Measurements from ENCODE around the gene GFRA4.
A peak's percentile ranks its signal among the peaks of the same experiment; 100 is the strongest.

GFRA4 gene

DNA sequence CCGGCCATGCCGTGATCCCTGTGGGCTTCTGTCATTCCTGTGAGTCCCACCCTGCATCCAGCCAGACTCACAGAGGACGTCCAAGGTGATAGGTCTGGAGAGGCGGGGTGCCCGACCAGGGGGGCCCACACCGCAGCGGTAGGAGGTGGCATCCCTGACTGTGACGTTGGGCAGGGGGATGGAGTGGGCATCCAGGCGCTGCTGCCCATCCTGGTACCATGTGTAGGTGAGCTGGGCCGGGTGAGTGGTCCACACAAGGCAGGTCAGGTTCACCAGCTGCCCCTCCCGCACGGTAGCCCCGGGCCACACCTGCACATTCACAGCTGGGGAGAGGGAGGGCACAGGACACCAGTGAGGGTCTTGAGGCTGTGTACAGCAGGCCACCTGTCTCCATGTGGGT is 30.2 kb upstream of the GFRA4 start:
- DNase-seq, result no peak

DNA sequence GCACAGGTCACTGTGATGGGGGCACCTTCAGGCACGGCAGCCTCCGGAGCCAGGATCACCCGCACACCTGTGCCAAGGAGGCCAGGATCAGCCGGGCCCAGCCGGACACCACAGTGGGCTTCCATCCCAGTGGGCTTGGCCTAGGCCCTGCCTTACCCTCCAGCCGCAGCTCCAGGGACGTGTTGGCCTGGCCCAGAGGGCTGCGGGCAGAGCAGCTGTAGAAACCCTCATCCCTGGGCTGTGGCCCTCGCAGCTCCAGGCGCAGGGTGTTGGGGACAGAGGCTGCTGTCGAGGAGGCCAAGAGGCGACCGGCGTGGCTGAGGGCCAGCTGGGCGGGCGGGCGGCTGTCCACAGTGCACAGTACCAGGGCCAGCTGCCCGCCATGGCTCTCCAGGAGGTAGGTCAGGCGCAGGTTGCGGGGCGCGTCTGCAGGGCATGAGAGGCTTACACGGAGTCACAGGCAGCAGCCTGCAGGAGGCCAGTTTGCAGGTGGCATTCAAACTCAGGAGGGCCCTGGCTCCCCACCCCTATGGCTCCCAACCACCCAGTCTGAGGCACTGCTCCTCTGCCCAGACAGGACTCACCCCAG is 29.6 kb upstream of the GFRA4 start:
- no peak for DNase-seq

DNA sequence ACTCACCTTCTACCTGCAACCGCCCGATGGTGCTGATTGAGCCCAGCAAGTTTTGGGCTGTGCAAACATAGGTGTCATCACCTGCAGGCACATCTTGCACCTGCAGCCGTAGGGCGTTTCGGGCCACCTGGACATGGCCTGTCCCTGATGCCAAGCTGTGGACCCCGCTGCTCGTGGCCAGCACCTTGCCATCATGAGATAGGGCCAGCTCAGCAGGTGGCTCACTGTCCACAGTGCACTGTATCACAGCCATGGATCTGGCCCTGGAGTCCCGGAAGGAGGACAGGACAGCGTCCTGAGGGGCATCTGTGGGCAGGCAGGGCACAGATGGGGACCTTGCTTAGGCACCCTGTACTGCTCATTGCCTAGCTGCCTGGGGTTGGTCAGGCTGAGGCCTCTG is 28.7 kb upstream of the GFRA4 start:
- no peak for DNase-seq

DNA sequence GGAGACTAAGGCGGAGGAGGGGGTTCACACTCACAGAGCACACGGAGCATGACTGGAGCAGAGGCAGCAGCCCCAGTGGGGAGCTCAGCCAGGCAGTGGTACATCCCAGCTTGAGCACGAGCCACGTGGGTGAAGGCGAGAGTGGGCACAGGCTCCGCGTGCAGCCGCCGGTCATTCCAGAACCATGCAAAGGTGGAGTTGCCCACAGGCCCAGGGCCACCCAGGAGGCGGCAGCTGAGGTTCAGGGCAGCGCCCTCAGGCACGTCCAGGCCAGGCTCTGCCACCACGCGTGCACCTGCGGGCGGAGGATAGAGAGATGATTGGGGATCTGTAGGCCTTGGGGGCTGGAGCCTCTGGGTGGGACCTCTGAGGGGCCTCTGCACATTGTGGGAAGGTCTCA is 28.1 kb upstream of the GFRA4 start:
- no peak for DNase-seq

DNA sequence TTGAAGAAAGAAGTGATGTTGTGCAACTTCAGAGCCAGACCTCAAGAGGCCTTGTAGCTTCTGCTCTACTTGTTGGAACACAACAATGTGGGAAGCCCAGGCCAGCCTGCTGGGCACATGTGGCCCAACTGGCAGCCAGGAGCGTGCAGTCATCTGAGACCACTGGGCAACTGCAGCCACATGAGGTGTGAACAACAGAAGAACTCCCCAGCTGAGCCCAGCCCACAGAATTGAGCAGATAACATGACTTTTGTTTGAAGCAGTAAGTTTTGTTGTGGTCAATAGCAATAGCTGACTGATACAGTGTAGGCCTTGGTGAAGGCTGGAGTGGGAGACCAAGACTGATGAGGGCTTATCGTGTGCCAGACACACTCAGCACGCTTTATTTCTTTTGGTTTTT is 27.2 kb upstream of the GFRA4 start:
- DNase-seq, result no peak

DNA sequence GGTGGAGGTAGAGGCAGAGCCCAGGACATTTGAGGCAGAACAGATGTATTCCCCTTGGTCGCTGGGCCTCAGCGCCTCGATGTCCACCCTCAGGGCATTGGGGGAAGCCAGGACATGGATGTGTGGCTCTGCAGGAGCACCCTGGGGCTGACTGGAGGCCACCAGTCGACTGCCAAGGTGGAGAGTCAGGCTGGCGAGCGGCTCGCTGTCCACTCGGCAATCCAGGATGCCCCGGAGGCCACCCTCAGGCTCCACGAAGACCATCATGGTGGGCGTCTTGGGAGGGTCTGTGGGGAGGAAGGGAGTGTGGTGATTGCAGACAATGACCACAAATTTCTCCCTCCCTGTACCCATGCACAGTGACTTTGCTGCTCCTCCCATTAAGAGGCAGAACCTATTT is 26.8 kb upstream of the GFRA4 start:
- DNase-seq, result no peak

DNA sequence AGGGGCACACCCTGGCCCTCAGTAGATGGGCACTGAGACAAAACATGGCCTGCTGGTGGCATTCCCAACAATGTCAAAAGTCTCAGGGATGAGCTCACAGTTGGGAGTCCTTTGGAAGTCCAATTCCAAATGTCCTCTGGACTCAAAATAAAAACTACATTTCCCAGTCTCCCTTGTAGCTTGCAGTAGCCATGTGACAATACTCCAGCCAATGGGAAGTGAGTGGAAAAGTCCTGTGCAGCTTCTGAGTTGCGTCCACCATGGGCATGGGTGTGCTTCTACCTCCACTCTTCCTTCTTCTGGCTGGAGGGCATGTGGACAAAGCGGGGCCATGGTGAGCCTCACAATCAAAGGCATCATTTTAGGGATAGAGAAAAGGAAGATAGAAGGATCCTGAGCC is 24.5 kb upstream of the GFRA4 start:
- DNase-seq, result peak; percentile 80

DNA sequence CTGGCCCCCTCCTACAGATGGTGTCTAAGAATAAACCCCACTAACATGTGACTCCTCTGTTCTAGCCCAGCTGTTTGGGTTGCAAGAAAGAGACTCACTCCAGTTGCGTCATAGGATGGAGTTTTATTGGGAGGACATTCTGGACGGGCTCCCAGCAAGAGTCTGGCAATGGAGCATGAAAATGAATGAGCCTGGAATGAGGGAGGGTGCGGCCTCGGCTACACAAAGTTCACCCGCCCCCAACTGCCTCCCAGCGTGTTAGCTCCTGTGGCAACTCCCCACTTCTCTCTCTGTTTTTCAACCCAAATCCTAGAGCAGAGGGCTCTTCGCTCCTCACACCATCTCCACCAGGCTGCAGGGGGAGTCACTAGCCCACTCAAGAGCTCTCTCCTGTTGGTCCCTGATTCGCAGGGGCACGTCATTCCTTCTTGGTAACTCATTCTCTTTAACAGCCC is 23.7 kb upstream of the GFRA4 start:
- no peak for DNase-seq

DNA sequence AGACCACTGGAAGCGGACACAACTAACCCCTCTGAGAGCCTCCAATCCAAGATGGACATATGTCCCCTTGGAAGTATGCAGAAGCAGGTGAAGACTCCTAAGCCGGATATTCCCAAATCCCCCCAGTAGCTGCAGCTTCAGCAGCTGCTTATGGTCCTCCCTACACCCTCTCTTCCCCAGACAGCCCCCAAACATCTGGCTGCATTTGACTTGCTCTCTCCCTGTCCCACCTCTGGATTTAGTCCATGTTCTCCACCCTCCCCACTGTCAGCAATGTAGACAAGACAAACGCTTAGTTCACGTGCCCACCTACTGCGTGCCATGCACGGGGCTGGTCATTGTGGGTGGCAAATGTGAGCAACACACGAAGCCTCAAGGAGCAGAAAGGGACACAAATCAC is 23.2 kb upstream of the GFRA4 start:
- DNase-seq, result no peak

DNA sequence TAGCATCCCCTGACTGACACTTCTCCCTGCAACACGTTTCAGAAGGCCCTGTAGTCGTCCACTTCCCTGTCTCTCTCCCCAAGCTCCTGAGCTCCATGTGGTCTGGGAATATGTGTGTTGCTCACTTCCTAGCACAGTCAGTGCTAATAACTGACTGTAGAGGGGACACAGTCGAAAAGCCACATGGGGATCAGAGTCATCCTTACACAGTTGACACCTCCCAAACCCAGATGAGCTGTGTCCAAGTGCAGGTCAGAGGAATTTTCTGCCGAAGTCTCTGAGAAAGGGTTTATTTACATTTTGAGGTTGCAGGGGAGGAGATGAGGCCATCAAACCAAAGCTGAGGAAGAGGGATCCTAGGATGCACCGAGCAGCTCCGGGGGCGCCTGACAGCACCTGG is 22.1 kb upstream of the GFRA4 start:
- DNase-seq, result no peak

DNA sequence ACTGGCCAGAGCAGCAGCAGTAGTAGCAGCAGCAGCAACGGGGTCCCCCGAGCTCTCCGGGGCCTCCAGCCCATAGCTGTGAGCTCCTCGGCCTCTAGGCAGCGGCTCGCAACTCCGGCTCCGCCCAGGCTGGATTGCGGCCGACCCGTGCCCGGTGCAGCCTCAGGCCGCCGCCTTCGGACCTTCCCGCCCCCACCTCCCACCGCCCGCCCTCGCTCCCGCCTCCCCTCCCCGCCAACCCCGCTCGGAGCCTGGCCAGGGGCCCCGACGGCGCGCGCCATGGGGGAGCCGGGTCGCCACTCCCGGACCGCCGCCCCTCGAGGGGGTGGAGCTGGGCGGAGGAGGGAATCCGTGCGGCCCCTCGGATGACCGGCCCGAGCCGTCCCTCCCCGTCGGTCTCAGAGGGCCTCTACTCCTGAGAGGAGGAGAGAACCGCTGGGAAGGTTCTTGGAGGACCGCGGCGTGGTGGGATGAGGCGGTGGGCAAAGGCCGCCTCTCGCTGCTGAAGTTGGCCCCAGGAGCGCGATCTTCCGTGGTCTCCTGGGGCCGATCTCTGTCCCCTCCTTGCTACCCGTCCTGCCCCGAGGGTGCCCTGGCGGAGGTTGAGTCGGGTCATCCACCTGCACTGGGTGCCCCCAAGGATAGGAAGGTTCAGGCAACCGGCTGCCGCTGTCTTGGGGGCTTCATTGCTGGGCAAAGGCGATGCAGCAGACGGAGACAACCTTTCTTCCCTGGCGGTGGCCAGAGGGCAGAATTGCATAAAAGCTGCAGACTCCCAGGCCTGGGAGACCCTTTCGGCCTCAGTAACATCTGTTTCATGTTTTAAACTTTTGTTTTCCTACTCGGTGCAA is 19.0 kb upstream of the GFRA4 start, which contains the start of gene ADAM33:
Gene ADAM33, minus strand, starts transcription at position 80 of the 851 bp plus-strand sequence. Its CDS starts 6 bp downstream, at position 74.
- DNase-seq, result no peak

DNA sequence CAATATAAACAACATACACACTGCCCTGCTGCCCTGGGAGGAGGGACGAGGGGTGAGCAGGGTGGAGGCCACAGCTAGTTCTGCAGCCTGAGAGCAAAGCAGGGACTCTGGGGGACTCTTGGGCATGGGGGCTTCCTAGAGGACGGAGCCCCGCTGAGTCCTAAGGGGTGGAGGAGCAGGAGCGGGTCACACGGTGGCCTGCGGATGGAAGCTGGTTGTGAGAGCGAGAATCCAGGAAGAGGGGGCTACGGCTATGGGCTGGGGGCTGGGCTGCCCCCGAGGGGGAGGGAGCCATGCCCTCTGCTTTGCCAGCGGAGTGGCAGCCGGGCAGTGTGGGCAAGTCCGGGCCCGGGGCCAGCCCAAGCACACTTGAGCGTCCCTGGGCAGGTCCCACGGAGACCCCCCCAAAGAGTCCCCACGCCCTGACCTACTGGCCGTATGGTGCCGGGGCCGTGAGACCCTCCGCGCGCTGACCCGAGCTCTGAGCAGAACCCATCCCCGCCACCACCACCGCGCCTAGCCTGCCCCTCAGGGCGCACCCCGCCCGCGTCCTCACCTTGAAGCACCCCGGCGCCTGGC is 18.2 kb upstream of the GFRA4 start:
- DNase-seq, result no peak

DNA sequence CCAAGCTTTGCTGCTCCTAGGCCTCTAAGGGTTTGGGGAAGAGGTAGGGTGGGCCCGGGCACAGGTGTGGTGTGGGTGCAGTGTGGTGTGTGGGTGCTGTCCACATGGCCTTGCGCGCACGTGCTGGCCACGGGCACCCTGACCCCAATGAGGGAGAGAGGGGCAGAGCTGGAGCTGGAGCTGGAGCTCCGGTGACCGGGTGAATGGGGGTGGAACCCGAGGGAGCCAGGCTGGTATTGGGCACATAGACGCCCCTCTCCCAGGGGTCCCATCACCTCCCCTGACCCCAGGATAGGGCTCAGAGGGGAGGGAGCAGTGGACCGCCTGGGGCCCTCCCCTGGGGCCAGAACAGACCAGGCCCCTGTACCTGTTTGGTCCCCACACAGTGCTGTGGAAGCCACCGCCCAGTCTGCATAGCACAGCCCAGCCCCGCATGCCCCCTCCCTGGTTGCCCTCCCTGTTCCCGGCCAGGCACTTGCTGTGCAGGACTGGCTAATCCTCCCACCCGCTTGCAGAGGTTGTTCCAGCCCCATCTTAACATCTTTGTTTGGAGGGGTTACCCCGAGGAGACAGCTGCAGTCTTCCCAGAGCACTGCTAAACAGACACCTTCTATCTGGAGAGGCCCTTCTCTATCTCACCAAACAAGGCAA is 17.6 kb upstream of the GFRA4 start:
- no peak for DNase-seq

DNA sequence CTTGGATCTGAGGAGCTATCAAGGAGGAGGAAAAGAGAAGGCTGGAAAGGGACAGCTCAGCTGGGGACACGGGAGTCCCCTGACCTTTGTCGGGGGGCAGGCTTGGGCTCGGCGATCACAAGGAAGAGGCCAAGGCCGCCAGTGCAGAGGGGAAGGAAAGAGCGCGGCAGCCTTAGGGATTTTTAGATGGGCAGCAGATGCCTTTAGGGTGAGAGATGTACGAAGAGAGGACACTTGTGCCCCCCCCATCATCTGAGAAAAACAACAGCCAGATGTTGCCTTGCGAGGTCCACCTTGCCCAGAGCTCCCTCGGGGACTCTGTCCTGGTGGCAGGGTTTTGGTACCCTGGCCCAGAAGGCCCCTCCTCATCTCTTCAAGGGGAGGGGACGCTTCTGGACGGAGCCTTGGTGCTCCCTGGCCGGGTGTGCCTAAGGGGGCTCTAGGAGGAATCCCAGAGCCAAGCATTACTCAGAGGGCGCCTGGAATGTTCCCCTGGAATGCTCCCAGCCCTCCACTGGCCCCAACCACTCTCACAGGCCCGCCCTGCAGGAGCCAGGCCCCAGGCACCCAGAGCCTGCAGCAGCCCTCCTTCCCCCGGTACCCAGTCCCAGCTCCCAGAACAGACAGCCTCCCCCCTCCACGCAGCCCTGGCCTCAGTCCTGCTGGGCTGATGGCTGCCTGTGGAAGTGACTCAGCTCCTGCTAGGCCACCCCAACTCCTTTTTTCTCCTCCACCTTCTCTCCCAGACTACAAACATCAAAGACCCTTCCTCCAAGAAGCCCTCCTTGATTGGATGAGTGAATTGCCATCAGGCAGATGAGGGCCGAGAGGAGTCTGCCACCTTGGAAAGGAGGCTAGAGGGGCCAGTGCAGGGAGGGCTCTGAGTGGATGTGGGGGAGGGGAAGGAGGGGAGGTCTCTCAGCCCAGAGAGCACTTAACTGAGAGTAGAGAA is 16.8 kb upstream of the GFRA4 start:
- DNase-seq, result peak; percentile 49

DNA sequence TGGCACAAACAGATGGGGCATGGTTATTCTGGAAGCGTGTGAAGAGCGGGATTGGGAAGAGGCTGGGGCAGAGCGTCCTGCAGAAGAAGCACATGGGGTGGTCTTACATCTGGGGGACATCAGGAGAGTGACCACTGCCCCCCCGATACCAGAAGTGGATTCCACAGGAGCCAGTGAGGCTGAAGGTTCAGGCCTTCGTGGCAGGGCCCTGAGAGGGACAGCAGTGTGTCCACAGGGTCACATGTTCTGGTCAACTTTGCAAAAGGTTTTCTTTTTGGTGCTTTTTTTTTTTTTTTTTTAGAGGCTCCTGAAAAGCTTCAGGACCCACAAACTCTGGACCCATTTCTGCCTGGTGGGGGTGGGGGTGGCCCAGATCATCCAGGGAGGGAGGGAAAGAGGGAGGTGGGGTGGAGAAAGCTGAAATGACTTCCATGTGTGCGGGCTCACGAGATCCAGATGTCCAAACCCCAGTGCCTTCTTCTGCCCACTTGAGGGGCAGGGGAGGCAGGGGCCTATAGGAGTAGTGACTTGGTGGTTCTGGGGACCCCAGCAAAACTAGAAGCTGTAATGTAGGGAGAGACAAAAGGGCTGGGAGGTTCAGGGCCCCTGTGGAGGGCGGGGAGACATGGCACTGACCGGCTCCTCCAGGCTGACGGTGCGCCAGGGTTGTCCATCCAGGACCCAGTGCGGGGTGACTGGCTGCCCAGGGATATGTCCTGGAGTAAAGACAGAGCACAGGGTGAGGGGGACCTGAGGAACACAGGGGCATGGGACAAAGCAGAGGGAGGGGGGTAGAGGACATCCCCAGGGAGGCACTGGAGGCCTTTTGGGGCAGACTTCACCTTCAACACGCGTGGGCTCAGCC is 15.9 kb upstream of the GFRA4 start:
- no peak for DNase-seq

DNA sequence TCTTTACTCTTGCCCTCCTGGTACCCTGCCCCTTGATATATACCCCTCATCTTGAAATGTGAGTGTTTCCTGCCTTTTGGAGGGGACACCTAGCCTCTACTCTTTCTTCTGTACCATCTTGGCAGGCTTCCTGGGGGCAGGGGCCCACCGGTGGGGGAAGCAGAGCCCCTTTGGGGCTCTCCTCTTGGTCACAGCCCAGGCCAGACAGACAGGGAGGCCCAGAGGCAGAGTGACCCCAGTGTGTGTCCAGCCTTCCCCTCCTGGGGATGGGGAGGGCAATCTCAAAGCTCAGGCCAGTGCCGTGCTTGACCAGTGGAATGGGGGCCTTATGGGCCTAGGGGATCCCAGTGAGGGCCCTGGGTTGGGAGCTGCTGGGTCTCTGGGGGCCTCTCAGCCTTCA is 15.0 kb upstream of the GFRA4 start:
- no peak for DNase-seq

DNA sequence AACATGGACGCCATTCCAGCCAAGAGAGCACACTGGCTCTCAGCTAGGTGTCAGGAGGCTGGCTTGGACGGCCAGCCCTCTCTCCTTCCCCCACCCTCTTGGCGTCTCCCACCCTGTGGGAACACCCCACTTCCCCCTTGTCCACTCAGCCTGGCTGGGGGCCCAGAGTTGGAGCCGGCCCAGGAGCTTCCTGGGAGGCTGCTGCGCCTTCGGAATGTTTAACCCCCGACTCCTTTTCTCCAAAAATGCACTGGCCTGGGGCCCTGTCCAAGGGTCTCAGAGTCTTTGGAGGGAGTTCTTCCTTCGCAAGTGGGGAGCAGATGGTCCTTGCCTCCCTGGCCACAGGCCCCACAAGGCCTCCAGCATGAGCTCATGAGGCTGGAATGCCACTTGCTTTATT is 14.5 kb upstream of the GFRA4 start:
- DNase-seq, result no peak

DNA sequence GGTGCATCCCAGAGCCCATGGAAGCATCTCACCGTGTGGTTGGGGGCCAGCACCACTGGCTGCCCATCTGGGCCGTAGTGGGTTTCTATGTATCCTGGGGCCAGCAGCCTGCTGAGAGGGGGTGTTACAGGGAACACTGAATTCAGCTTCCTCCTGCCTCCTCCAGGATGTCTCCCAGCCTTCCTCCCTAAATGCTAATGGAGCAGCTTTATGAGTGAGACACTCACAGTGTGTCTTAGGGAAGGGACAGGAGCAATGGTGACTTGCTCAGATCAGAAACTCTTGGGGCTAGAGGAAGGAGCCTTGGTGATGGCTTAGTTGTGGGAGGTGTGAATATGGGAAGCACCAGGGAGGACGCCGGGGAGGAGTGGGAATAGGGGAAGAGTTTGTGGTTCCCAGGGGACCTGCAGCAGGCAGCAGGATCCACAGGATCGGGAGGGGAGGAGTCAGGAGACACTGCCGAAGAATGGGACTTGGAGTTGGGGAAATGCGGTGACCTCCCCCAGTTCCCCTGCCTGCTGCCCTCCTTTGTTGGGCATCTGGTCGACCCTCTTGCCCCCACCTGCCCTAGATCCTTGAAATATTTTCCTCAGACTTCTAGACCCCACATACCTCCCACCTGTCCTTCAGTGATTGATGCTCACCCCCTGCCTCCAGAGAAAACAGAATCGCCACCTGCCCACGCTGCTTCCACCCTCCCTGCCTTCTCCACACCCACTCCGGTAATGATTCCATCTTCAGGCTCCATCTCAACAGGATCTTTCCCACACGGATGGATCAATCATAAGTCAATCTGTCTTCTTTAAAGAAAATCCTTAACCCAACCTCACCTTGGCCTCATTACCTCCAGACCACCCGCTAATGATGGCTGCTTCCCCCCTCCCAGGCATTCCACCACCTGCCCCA is 12.0 kb upstream of the GFRA4 start:
- DNase-seq, result peak; percentile 49

DNA sequence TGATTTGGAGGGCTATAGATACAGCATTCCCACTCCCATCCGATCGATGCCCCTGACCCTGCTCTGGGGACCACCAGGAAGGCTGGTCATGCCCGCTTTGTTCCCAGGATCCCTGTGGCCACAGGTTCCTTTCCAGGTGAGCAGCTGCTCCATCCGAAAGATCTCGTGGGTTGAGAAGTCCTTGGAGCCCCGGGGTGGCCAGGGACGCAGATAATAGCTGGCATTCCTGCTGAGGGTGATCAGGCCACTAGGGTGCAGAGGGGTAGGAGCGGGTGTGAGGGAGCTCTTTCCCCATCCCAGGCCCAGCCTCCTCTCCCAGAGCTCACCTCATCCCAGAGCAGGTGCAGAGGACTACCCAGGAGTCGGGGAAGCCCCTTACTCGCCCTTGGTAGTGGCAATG is 11.2 kb upstream of the GFRA4 start:
- peak; percentile 76 for DNase-seq
